Activated CD4-positive, alpha-beta T cell treated with anti-CD3 and anti-CD28 coated beads for 36 hours (primary cell): Measurements from ENCODE around the gene SEPTIN2. TPM values are rescaled to one million over a fixed set of nuclear protein-coding genes. Genes with fewer than 3 reads are reported as not detected.
A peak's percentile ranks its signal among the peaks of the same experiment; 100 is the strongest.
"Not testable (repeated sequence)": the region's sequence is repeated elsewhere in the genome, so short reads cannot be mapped to it uniquely, and the experiment has no call there.

Experiments
- ATAC-seq: fragments of 200-7000 bp; cut with Tn5 transposase; one replicate; pipeline ENCODE4 v1.10.0; 2021; ENCODE audit warnings: mild to moderate bottlenecking, moderate library complexity
- CTCF ChIA-PET: fragments of 350-600 bp; sonication (Branson Sonifier 250); formaldehyde crosslinking; loops from one replicate; lab custom pipeline; 2021; ENCODE audit warnings: antibody characterized with exemption; lab: Charles Lee
- POLR2A ChIA-PET: fragments of 350-600 bp; sonication (Branson Sonifier 250); formaldehyde crosslinking; loops from one replicate; lab custom pipeline; 2021; ENCODE audit warnings: antibody characterized with exemption, inconsistent platforms; lab: Charles Lee
- DNase-seq: peaks from one replicate; pipeline ENCODE4 v3.0.0-alpha.2; 2020
- H3K27ac Mint-ChIP-seq: one replicate; pipeline ENCODE4 v1.8.0; 2021; ENCODE audit warnings: mixed read lengths
- H3K27me3 Mint-ChIP-seq: one replicate; pipeline ENCODE4 v1.8.0; 2021; ENCODE audit warnings: mixed read lengths
- H3K36me3 Mint-ChIP-seq: one replicate; pipeline ENCODE4 v1.8.0; 2021; ENCODE audit warnings: low read depth, mixed read lengths
- H3K4me1 Mint-ChIP-seq: one replicate; pipeline ENCODE4 v1.8.0; 2021; ENCODE audit warnings: mixed read lengths
- H3K4me3 Mint-ChIP-seq: one replicate; pipeline ENCODE4 v1.8.0; 2021; ENCODE audit warnings: mild to moderate bottlenecking, moderate library complexity, mixed read lengths
- H3K9me3 Mint-ChIP-seq: one replicate; pipeline ENCODE4 v1.8.0; 2021; ENCODE audit warnings: low read depth, mixed read lengths
- intact Hi-C, 2 experiments: fragments of 100-400 bp; cut with DNase I in 1 of 2; cut with micrococcal nuclease in 1 of 2; formaldehyde crosslinking; loops; one replicate each; pipeline versions ENCODE4 v1.14.2 to v1.15.1; 2022 to 2024; cut with DNase I, micrococcal nuclease
- total RNA-seq, 2 experiments: library from RNA; stranded (reverse); gene quantifications; one replicate each; pipeline ENCODE4 v1.2.3, GENCODE V29; 2021

Gene SEPTIN2
- total RNA-seq, 2 experiments from 2014 or later, result 161 to 173 TPM

- H3K4me3 Mint-ChIP-seq, H3K9me3 Mint-ChIP-seq, H3K27ac Mint-ChIP-seq, H3K27me3 Mint-ChIP-seq, ATAC-seq, intact Hi-C loops, DNase-seq, H3K4me1 Mint-ChIP-seq: not testable (repeated sequence)
- H3K36me3 Mint-ChIP-seq, result peaks cover 17% of the 10 kb centered on the region
- ChIA-PET CTCF (interaction anchor here (0.9 kb wide), 1 partner anchor 13 kb away, joined by 4 read pairs; no protein-coding TSS in a partner anchor), POLR2A (interaction anchor here (0.6 kb wide), 1 partner anchor 307 kb away, joined by 3 read pairs; no protein-coding TSS in a partner anchor)
Observed at GRCh38 chr2:241385450-241385849, 69.7 kb downstream of the SEPTIN2 start.

GRCh38 chr2:241386519-241386918 lies 70.8 kb downstream of the SEPTIN2 start:
- intact Hi-C loops, result no loop called here
- H3K36me3 Mint-ChIP-seq, result peaks cover 14% of the 10 kb centered on the region
- H3K9me3 Mint-ChIP-seq, result no peaks in the 10 kb centered on the region
- no peaks in the 10 kb centered on the region for H3K27me3 Mint-ChIP-seq
- H3K4me3 Mint-ChIP-seq, result no peak overlapping the region
- CTCF ChIA-PET, result no interaction called here
- H3K4me1 Mint-ChIP-seq, result peaks cover 9% of the 10 kb centered on the region
- ATAC-seq, result no peak
- no peak for DNase-seq
- POLR2A ChIA-PET, result no interaction called here
- no peak overlapping the region for H3K27ac Mint-ChIP-seq

GRCh38 chr2:241389697-241390096 lies 74.0 kb downstream of the SEPTIN2 start:
- Mint-ChIP-seq H3K4me3 (no peak overlapping the region), H3K27ac (no peak overlapping the region), H3K36me3 (peaks cover 10% of the 10 kb centered on the region), H3K9me3 (no peaks in the 10 kb centered on the region), H3K27me3 (no peaks in the 10 kb centered on the region), H3K4me1 (peaks cover 14% of the 10 kb centered on the region)
- ChIA-PET POLR2A (no interaction called here), CTCF (no interaction called here)
- intact Hi-C loops, result no loop called here
- no peak for DNase-seq
- no peak for ATAC-seq

GRCh38 chr2:241390301-241391206 lies 74.8 kb downstream of the SEPTIN2 start:
- Mint-ChIP-seq H3K27ac (no peak overlapping the region), H3K36me3 (peaks cover 15% of the 10 kb centered on the region), H3K9me3 (no peaks in the 10 kb centered on the region), H3K4me3 (no peak overlapping the region), H3K27me3 (no peaks in the 10 kb centered on the region), H3K4me1 (peaks cover 14% of the 10 kb centered on the region)
- ChIA-PET POLR2A (no interaction called here), CTCF (interaction anchor here (0.5 to 1.4 kb wide), 4 partner anchors 11 to 476 kb away, joined by 3 to 4 read pairs (median 3); no protein-coding TSS in a partner anchor)
- ATAC-seq (peak; percentile 23), DNase-seq (peak; percentile 38)
- intact Hi-C loops, result no loop called here

GRCh38 chr2:241391892-241392665 lies 76.4 kb downstream of the SEPTIN2 start:
- POLR2A ChIA-PET, result no interaction called here

DNA sequence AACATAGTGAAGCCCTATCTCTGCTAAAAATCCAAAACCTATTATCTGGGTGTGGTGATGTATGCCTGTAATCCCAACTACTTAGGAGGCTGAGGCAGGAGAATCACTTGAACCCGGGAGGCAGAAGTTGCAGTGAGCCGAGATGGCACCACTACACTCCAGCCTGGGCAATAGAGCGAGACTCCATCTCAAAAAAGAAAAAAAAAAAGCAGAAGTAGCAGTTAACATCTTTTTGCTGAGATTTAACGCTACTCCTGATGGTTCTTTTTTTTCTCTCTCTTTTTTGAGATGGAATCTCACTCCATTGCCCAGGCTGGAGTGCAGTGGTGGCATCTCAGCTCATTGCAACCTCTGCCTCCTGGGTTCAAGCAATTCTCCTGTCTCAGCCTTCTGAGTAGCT lies 77.0 kb downstream of the SEPTIN2 start:
- Mint-ChIP-seq H3K36me3 (peaks cover 13% of the 10 kb centered on the region), H3K4me1 (peaks cover 14% of the 10 kb centered on the region)
- POLR2A ChIA-PET, result interaction anchor here (0.7 kb wide), 1 partner anchor 70 kb away, joined by 4 read pairs; no protein-coding TSS in a partner anchor
- H3K27ac Mint-ChIP-seq, intact Hi-C loops, DNase-seq, H3K4me3 Mint-ChIP-seq, ATAC-seq, H3K9me3 Mint-ChIP-seq, H3K27me3 Mint-ChIP-seq: not testable (repeated sequence)
- CTCF ChIA-PET, result interaction anchor here (1.0 kb wide), 1 partner anchor 33 kb away, joined by 3 read pairs; no protein-coding TSS in a partner anchor

More at GRCh38 chr2:241391892-241392665, 76.4 kb downstream of the SEPTIN2 start:
- H3K36me3 Mint-ChIP-seq, result peaks cover 11% of the 10 kb centered on the region
- intact Hi-C loops, result no loop called here
- no peaks in the 10 kb centered on the region for H3K9me3 Mint-ChIP-seq
- H3K4me1 Mint-ChIP-seq, result peaks cover 14% of the 10 kb centered on the region
- no peak overlapping the region for H3K27ac Mint-ChIP-seq
- H3K4me3 Mint-ChIP-seq, result no peak overlapping the region
- CTCF ChIA-PET, result interaction anchor here (0.9 to 1.4 kb wide), 3 partner anchors 31 to 477 kb away, joined by 3 read pairs; no protein-coding TSS in a partner anchor
- H3K27me3 Mint-ChIP-seq, result no peaks in the 10 kb centered on the region
- ATAC-seq (no peak), DNase-seq (peak; percentile 15)

GRCh38 chr2:241393524-241394196 lies 77.9 kb downstream of the SEPTIN2 start:
- ChIA-PET POLR2A (no interaction called here), CTCF (no interaction called here)
- intact Hi-C loops, result no loop called here
- H3K4me1 Mint-ChIP-seq, result peaks cover 14% of the 10 kb centered on the region
- H3K4me3 Mint-ChIP-seq, result no peak overlapping the region
- no peaks in the 10 kb centered on the region for H3K27me3 Mint-ChIP-seq
- ATAC-seq (peak; percentile 57), DNase-seq (peak; percentile 26)
- H3K27ac Mint-ChIP-seq, result peak overlapping the region; percentile 5
- H3K9me3 Mint-ChIP-seq, result no peaks in the 10 kb centered on the region
- H3K36me3 Mint-ChIP-seq, result peaks cover 13% of the 10 kb centered on the region

GRCh38 chr2:241396809-241397208 lies 81.1 kb downstream of the SEPTIN2 start:
- CTCF ChIA-PET, DNase-seq, H3K4me1 Mint-ChIP-seq, intact Hi-C loops, ATAC-seq, H3K27ac Mint-ChIP-seq, H3K4me3 Mint-ChIP-seq, H3K9me3 Mint-ChIP-seq, POLR2A ChIA-PET, H3K27me3 Mint-ChIP-seq: not testable (repeated sequence)
- peaks cover 13% of the 10 kb centered on the region for H3K36me3 Mint-ChIP-seq

GRCh38 chr2:241399941-241400922 lies 84.5 kb downstream of the SEPTIN2 start:
- no peaks in the 10 kb centered on the region for H3K27me3 Mint-ChIP-seq
- H3K4me1 Mint-ChIP-seq, result no peaks in the 10 kb centered on the region
- ATAC-seq (no peak), DNase-seq (no peak)
- POLR2A ChIA-PET, result no interaction called here
- H3K4me3 Mint-ChIP-seq, result no peak overlapping the region
- H3K36me3 Mint-ChIP-seq, result peaks cover 10% of the 10 kb centered on the region
- intact Hi-C loops, result no loop called here
- no peak overlapping the region for H3K27ac Mint-ChIP-seq
- CTCF ChIA-PET, result interaction anchor here (1.0 kb wide), 1 partner anchor 9 kb away, joined by 3 read pairs; no protein-coding TSS in a partner anchor
- H3K9me3 Mint-ChIP-seq, result no peaks in the 10 kb centered on the region
